H1 (cell line): ENCODE data around the gene TOR4A. TPM values are rescaled to one million over a fixed set of nuclear protein-coding genes. Genes with fewer than 3 reads are reported as not detected.

ENCODE experiments used
- CTCF ChIA-PET: fragments of 300-600 bp; sonication (Branson Sonifier 250); formaldehyde crosslinking; loops from one replicate; lab custom pipeline; 2021; ENCODE audit not compliant: partially characterized antibody; lab: Charles Lee
- POLR2A ChIA-PET: fragments of 300-600 bp; sonication (Branson Sonifier 250); formaldehyde crosslinking; loops from one replicate; lab custom pipeline; 2021; ENCODE audit warnings: inconsistent platforms; ENCODE audit not compliant: partially characterized antibody; lab: Charles Lee
- DNase-seq, 2 experiments: peaks; one replicate each; pipeline versions ENCODE4 v3.0.0 to v3.0.0-alpha.2; 2010 to 2022; ENCODE audit warnings: low spot score in 2 of 2, low read depth in 1 of 2, mixed read lengths in 1 of 2
- FAIRE-seq: peaks from 2 replicates; lab custom pipeline; 2011; peaks lifted over from hg19 to GRCh38; lab: Jason Lieb, UNC
- H2AFZ ChIP-seq: 2 replicates; pipeline ENCODE4 v1.8.1; 2012; ENCODE audit warnings: low read length, inconsistent platforms
- H2AK5ac ChIP-seq: 2 replicates; pipeline ENCODE4 v1.6.1; 2013; ENCODE audit warnings: low read depth, low read length
- H2BK120ac ChIP-seq: replicated peaks from 2 replicates; pipeline ENCODE3; 2013; ENCODE audit warnings: low read depth, low read length, inconsistent platforms
- H2BK12ac ChIP-seq: 2 replicates; pipeline ENCODE4 v1.6.1; 2013; ENCODE audit warnings: low read depth, low read length
- H2BK15ac ChIP-seq: 2 replicates; pipeline ENCODE4 v1.6.1; 2013; ENCODE audit warnings: low read length
- H2BK20ac ChIP-seq: 2 replicates; pipeline ENCODE4 v1.6.1; 2013; ENCODE audit warnings: low read length
- H2BK5ac ChIP-seq: 2 replicates; pipeline ENCODE4 v1.6.1; 2013; ENCODE audit warnings: low read depth, low read length
- H3K14ac ChIP-seq: 2 replicates; pipeline ENCODE4 v1.6.1; 2013; ENCODE audit warnings: inconsistent platforms; ENCODE audit not compliant: insufficient read length
- H3K18ac ChIP-seq: 2 replicates; pipeline ENCODE4 v1.6.1; 2013; ENCODE audit warnings: low read length; ENCODE audit errors: extremely low read depth
- H3K23ac ChIP-seq: 2 replicates; pipeline ENCODE4 v1.6.1; 2013; ENCODE audit warnings: inconsistent platforms; ENCODE audit not compliant: insufficient read length
- H3K23me2 ChIP-seq: 2 replicates; pipeline ENCODE4 v1.6.1; 2013; ENCODE audit warnings: low read depth, low read length
- H3K27ac ChIP-seq: 2 replicates; pipeline ENCODE4 v1.6.1; 2011; ENCODE audit warnings: low read depth, low read length, inconsistent platforms
- H3K27me3 ChIP-seq, 4 experiments: replicated peaks in 1 of 4; 1 replicate in 1 of 4; 2 replicates in 3 of 4; pipeline versions ENCODE4 v1.6.1 to v1.8.1; 2011 to 2013; ENCODE audit warnings: low read length in 3 of 4, mild to moderate bottlenecking in 3 of 4, inconsistent platforms in 2 of 4, mixed read lengths in 2 of 4, moderate library complexity in 1 of 4; ENCODE audit not compliant: control insufficient read depth in 3 of 4, insufficient read depth in 3 of 4; ENCODE audit errors: extremely low read depth in 1 of 4
- H3K36me3 ChIP-seq, 4 experiments: 2 replicates each; pipeline versions ENCODE4 v1.6.1 to v1.8.1; 2011 to 2013; ENCODE audit warnings: mild to moderate bottlenecking in 4 of 4, low read length in 3 of 4, moderate library complexity in 2 of 4, control low read depth in 1 of 4, inconsistent platforms in 1 of 4; ENCODE audit not compliant: insufficient read depth in 4 of 4, control insufficient read depth in 2 of 4
- H3K4ac ChIP-seq: replicated peaks from 2 replicates; pipeline ENCODE3; 2013; ENCODE audit warnings: low read length, low read depth, mixed read lengths, inconsistent platforms; ENCODE audit not compliant: insufficient read length
- H3K4me1 ChIP-seq, 4 experiments: replicated peaks in 1 of 4; 1 replicate in 1 of 4; 2 replicates in 3 of 4; pipeline versions ENCODE4 v1.6.1 to v1.8.1; 2011 to 2013; ENCODE audit warnings: low read length in 3 of 4, inconsistent platforms in 2 of 4, mixed read lengths in 1 of 4; ENCODE audit not compliant: insufficient read depth in 4 of 4, control insufficient read depth in 3 of 4
- H3K4me2 ChIP-seq, 2 experiments: 2 replicates each; pipeline versions ENCODE4 v1.6.1 to v1.8.1; 2011 to 2013; ENCODE audit warnings: low read depth in 2 of 2, low read length in 2 of 2, control low read depth in 1 of 2, inconsistent platforms in 1 of 2, mild to moderate bottlenecking in 1 of 2; ENCODE audit not compliant: insufficient read depth in 1 of 2
- H3K4me3 ChIP-seq, 4 experiments: fragments of 200-600, 300-600 bp in 1 of 4; sonication (generic), shearing (Covaris generic), sonication (Bioruptor Twin) in 1 of 4; 2 replicates each; pipeline versions ENCODE4 v1.5.1 to v1.8.1; 2011 to 2016; ENCODE audit warnings: low read length in 4 of 4, low read depth in 3 of 4, control low read depth in 2 of 4, inconsistent platforms in 2 of 4, mild to moderate bottlenecking in 2 of 4, mixed read lengths in 1 of 4, moderate library complexity in 1 of 4; ENCODE audit not compliant: insufficient read depth in 2 of 4; ENCODE audit errors: extremely low read depth in 1 of 4
- H3K56ac ChIP-seq: replicated peaks from 2 replicates; pipeline ENCODE3; 2013; ENCODE audit warnings: low read depth, mild to moderate bottlenecking, mixed read lengths, low read length, inconsistent platforms; ENCODE audit not compliant: insufficient read length
- H3K79me1 ChIP-seq: 2 replicates; pipeline ENCODE4 v1.6.1; 2013; ENCODE audit warnings: low read depth, low read length, control low read depth
- H3K79me2 ChIP-seq, 2 experiments: 2 replicates each; pipeline versions ENCODE4 v1.6.1 to v1.8.1; 2012 to 2013; ENCODE audit warnings: low read length in 2 of 2, mild to moderate bottlenecking in 2 of 2, inconsistent platforms in 1 of 2; ENCODE audit not compliant: insufficient read depth in 2 of 2, control insufficient read depth in 1 of 2
- H3K9ac ChIP-seq, 4 experiments: replicated peaks in 1 of 4; 1 replicate in 1 of 4; 2 replicates in 3 of 4; pipeline versions ENCODE4 v1.6.1 to v1.8.1; 2011 to 2013; ENCODE audit warnings: low read depth in 3 of 4, low read length in 3 of 4, control low read depth in 2 of 4, mild to moderate bottlenecking in 2 of 4, moderate library complexity in 2 of 4, inconsistent platforms in 1 of 4; ENCODE audit errors: extremely low read depth in 1 of 4
- H3K9me3 ChIP-seq, 2 experiments: 2 replicates each; pipeline versions ENCODE4 v1.6.1 to v1.8.1; 2012 to 2013; ENCODE audit warnings: mild to moderate bottlenecking in 2 of 2, moderate library complexity in 2 of 2, control low read depth in 1 of 2, inconsistent platforms in 1 of 2, low read depth in 1 of 2, low read length in 1 of 2, mixed read lengths in 1 of 2; ENCODE audit not compliant: insufficient read depth in 2 of 2
- H4K20me1 ChIP-seq, 2 experiments: replicated peaks in 1 of 2; 2 replicates each; pipeline versions ENCODE3 to v1.8.1; 2011 to 2013; ENCODE audit warnings: inconsistent platforms in 2 of 2, low read length in 2 of 2, mild to moderate bottlenecking in 1 of 2; ENCODE audit not compliant: insufficient read depth in 2 of 2, control insufficient read depth in 1 of 2
- H4K5ac ChIP-seq: 2 replicates; pipeline ENCODE4 v1.6.1; 2013; ENCODE audit warnings: low read length, low read depth, mixed read lengths, inconsistent platforms; ENCODE audit not compliant: insufficient read length
- H4K8ac ChIP-seq: 2 replicates; pipeline ENCODE4 v1.8.0; 2013; ENCODE audit warnings: mild to moderate bottlenecking, moderate library complexity, low read length, inconsistent platforms; ENCODE audit not compliant: insufficient read depth; ENCODE audit errors: extremely low read depth
- H4K91ac ChIP-seq: replicated peaks from 2 replicates; pipeline ENCODE3; 2013; ENCODE audit warnings: low read length, mixed read lengths, inconsistent platforms; ENCODE audit not compliant: insufficient read length
- POLR2A ChIP-seq, 2 experiments: IDR thresholded peaks; 1 replicate in 1 of 2; 2 replicates in 1 of 2; pipeline ENCODE4 v1.6.1; 2011; ENCODE audit warnings: low read depth in 2 of 2, low read length in 2 of 2, mild to moderate bottlenecking in 2 of 2; ENCODE audit errors: control extremely low read depth in 1 of 2
- SIX5 ChIP-seq: IDR thresholded peaks from 2 replicates; pipeline ENCODE4 v1.6.1; 2011; ENCODE audit warnings: mild to moderate bottlenecking, low read depth, low read length
- TAF7 ChIP-seq: optimal IDR thresholded peaks from 2 replicates; pipeline ENCODE3; 2011; ENCODE audit warnings: low read depth, mild to moderate bottlenecking, inconsistent platforms, low read length, moderate library complexity, borderline replicate concordance
- WGBS, 2 experiments: shearing (Covaris generic) in 1 of 2; methylation state at CpG; one replicate each; pipeline versions ENCODE4 v1.1.6 to v1.1.7; 2013 to 2015; ENCODE audit warnings: low lambda C conversion rate in 2 of 2, mixed read lengths in 2 of 2, inconsistent platforms in 1 of 2, low coverage in 1 of 2, missing lambda C conversion rate in 1 of 2; ENCODE audit not compliant: insufficient replicate concordance in 2 of 2, insufficient coverage in 1 of 2, insufficient read length in 1 of 2; ENCODE audit errors: extremely low coverage in 1 of 2, missing lambda C conversion rate in 1 of 2; 5-methylcytosine and 5-hydroxymethylcytosine counted together
- polyA plus RNA-seq, 7 experiments: library from polyadenylated mRNA; depleted of rRNA in 3 of 7; stranded (reverse) in 5 of 7; unstranded in 2 of 7; fragments of >200 nt in 5 of 7; fragments of 200-250 nt in 2 of 7; gene quantifications; 1 replicate in 5 of 7; 2 replicates in 1 of 7; 4 replicates in 1 of 7; pipeline versions ENCODE4 v1.2.1 to v1.2.3, GENCODE V29; 2011 to 2013; ENCODE audit warnings: missing spikeins in 2 of 7, mixed read lengths in 2 of 7
- total RNA-seq: library from RNA; stranded (reverse); fragmentation: NEBNext Ultra II Directional; extraction: Animal tissue kit (Norgen Biotek cat#: 25700); gene quantifications from 2 replicates; pipeline ENCODE4 v1.2.1, GENCODE V29; 2021
- TF ChIP-seq, protein P1 (sequence below): IDR thresholded peaks from 2 replicates; pipeline ENCODE4 v1.6.1; 2012; ENCODE audit warnings: inconsistent platforms

Gene TOR4A
- total and polyA plus RNA-seq, 2 of the 8 experiments (the other 6 are each of a cell fraction or from before 2014, with no cell fraction given): 8.4 to 9.3 TPM

DNA sequence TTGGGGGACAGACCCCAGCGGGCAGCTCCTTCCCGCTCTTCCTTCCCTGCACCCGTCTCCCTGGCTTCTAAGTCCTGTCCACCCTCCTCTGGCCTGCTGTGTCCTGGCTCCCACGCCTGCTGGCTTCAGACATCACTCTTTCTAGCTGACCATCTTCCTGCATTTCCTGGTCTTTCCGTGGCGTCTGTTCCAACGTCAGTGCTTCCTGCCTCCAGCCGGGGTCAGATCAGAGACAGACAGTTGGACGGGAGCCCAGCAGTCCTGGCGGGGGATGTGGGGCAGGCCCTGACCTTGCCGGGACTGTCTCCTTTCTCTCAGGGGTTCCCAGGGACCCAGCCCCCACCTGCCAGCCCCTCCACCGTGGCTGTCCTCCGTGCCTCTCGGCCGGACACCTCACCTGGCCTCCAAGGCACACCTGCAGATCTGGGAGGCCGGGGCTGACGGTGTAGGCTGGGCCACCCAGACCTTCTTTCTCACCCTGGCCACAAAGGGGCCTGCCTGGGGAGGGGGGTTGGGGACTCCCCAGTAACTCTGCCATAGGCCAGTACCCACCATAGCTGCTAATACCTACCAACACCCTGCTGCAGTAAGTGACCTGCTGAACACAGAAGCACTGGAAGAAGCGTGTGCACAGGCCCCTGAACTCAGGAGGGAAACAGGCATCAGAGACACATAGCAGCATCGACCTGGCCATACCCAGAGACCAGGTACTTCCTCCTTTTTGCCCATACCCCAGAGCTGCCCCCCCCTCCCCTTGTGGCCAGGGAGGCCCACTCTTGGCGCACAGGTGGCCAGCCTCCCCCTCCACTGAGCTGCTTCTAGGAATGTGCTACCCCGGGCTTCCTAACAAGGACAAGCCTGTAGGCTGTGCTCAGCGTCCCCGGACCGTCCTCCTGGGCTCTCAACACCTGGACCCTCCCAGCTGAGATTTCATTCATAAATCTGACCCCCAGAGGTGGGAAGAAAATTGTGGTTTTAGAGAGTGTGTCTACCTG lies 19.4 kb downstream of the TOR4A start:
- H3K79me2 ChIP-seq: peaks cover 0 to 3% of the 10 kb centered on the region in 2 experiments; a peak in 1 of 4 replicates
- H3K23me2 ChIP-seq: peaks cover 9% of the 10 kb centered on the region
- H3K56ac ChIP-seq: no peak overlapping the region
- peaks cover 3% of the 10 kb centered on the region for H3K79me1 ChIP-seq
- H3K14ac ChIP-seq: no peak overlapping the region
- no peak overlapping the region for H3K9ac ChIP-seq
- H4K8ac ChIP-seq: peak overlapping the region; percentile 78; the same call in 1 of the 2 replicates
- no peak overlapping the region; the same call in 1 of the 2 replicates for H2BK15ac ChIP-seq
- 61% methylated on average over 23 of the region's 24 CpGs; no CpG with 5 or more reads in 1 of the 2 experiments for WGBS, 2 experiments
- FAIRE-seq (no peak), DNase-seq (peak in 1 of 2 experiments; percentile 54)
- H4K91ac ChIP-seq: peak overlapping the region; percentile 92
- POLR2A ChIA-PET: interaction anchor here (0.6 to 10.0 kb wide), 7 partner anchors 10 to 57 kb away, joined by 3 to 129 read pairs (median 4); partner anchors contain the start of gene TUBB4B
- CTCF ChIA-PET: interaction anchor here (0.7 to 2.6 kb wide), 7 partner anchors 9 to 166 kb away, joined by 3 to 9 read pairs (median 5); no protein-coding TSS in a partner anchor
- H4K5ac ChIP-seq: no peak overlapping the region
- H2BK12ac ChIP-seq: peak overlapping the region; percentile 27; the same call in 1 of the 2 replicates
- peak overlapping the region; percentile 64 to 69 for H3K4me2 ChIP-seq
- H2BK120ac ChIP-seq: peak overlapping the region; percentile 2
- H2AK5ac ChIP-seq: peak overlapping the region; percentile 75; the same call in 1 of the 2 replicates
- H3K23ac ChIP-seq: no peak overlapping the region
- peak overlapping the region in 3 of 4 experiments; percentile 29 to 60 (median 30); a peak in 5 of 8 replicates for H3K4me3 ChIP-seq
- peak overlapping the region; percentile 53 for H3K18ac ChIP-seq
- peaks cover 0 to 4% of the 10 kb centered on the region in 2 experiments; a peak in 2 of 4 replicates for H3K9me3 ChIP-seq
- TF ChIP-seq, protein P1, sequence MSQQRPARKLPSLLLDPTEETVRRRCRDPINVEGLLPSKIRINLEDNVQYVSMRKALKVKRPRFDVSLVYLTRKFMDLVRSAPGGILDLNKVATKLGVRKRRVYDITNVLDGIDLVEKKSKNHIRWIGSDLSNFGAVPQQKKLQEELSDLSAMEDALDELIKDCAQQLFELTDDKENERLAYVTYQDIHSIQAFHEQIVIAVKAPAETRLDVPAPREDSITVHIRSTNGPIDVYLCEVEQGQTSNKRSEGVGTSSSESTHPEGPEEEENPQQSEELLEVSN: peak; percentile 17; the same call in 1 of the 2 replicates
- TF ChIP-seq SIX5 (no peak), TAF7 (peak; percentile 16), POLR2A (IDR thresholded peaks at IDR 0.05; ENCODE audit: control extremely low read depth in 1 of 2, low read depth in 2 of 2, low read length in 2 of 2) (peak in 1 of 2 experiments; percentile 28; a peak in 1 of 3 replicates)
- no peak overlapping the region for H2AFZ ChIP-seq
- H3K27ac ChIP-seq: no peak overlapping the region
- peaks cover 3 to 11% of the 10 kb centered on the region in 2 experiments for H4K20me1 ChIP-seq
- no peaks in the 10 kb centered on the region for H3K36me3 ChIP-seq
- H3K4me1 ChIP-seq: peaks cover 3 to 28% (median 24%) of the 10 kb centered on the region in 4 experiments
- peak overlapping the region; percentile 82 for H3K4ac ChIP-seq
- H3K27me3 ChIP-seq: peaks cover 0 to 24% (median 12%) of the 10 kb centered on the region in 4 experiments; a peak in 5 of 7 replicates
- peak overlapping the region; percentile 90; the same call in 1 of the 2 replicates for H2BK20ac ChIP-seq
- peak overlapping the region; percentile 60; the same call in 1 of the 2 replicates for H2BK5ac ChIP-seq
